ENCODE data around the gene DNAH14.
"Not testable (repeated sequence)": the region's sequence is repeated elsewhere in the genome, so short reads cannot be mapped to it uniquely, and the experiment has no call there.

The DNAH14 gene

DNA sequence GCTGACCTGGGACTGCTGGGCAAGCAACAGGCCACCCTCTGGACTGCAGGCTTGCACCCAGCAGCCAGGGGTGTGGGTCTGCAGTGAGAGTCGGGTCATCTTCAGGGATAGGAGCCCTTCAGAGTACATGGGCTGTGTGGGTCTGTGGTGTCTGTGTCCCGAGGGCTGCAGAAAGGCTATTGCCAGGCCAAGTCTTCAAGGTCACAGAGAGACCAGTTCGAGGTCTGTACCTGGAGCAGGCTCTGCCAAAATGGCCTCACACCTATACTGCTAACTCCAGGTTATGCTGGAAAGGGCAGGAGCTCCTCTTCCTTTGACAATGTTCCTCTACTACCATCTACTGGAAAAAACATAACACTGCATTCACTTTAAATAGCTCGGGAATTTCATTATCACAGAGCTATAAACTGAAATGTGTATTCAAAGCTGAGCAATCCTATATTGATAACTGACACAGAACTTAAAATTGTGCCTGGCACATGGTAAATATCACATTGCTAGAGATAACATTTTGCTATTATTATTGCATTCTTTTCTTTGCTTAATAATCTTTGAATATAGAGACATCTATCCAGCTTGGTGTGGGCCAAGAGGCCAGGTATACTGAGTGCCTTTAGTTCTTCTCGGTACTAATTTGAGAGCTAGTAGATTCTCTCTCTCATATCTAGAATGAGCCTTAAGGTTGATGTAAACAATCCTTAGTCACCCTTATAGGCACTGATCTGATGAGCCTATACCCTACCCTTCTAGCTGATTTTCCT lies 6.9 kb upstream of the DNAH14 start:
- DNase-seq, result peak; percentile 47

DNA sequence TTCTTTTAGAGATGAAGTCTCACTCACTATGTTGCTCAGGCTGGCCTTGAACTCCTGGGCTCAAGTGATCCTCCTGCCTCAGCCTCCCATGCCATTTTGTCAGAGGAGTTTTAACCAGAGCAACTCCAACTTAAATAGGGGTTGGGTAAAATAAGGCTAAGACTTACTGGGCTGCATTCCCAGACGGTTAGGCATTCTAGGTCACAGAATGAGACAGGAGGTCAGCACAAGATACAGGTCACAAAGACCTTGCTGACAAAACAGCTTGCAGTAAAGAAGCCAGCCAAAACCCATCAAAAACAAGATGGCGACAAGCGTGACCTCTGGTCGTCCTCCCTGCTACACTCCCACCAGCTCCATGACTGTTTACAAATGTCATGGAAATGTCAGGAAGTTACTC lies 5.7 kb upstream of the DNAH14 start:
- no peak for DNase-seq

DNA sequence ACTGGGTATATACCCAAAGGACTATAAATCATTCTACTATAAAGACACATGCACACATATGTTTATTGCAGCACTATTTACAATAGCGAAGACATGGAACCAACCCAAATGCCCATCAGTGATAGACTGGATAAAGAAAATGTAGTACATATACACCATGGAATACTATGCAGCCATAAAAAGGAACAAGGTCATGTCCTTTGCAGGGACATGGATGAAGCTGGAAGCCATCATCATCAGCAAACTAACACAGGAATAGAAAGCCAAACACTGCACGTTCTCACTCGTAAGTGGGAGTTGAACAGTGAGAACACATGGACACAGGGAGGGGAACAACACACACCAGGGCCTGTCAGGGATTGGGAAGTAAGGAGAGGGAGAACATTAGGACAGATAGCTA lies 1.8 kb upstream of the DNAH14 start:
- DNase-seq, result not testable (repeated sequence)

DNA sequence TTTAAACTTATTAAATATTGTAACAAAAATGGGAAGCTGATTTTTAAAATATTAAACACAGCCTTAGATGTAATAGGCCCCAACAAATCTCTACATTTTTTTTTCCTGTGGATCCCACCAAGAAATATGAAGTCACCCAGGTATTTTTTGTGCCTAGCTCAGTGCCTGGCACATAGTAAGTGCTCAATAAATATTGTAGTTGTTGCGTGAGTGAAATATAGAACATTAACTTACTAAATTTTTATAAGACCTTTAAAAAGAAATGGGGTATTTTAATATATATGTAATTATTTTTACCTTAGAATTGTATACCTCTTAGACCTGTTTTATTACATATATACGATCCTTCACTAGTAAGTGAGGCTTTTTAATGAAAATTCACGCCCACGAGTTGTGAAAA lies 569 bp upstream of the DNAH14 start:
- DNase-seq, result no peak

DNA sequence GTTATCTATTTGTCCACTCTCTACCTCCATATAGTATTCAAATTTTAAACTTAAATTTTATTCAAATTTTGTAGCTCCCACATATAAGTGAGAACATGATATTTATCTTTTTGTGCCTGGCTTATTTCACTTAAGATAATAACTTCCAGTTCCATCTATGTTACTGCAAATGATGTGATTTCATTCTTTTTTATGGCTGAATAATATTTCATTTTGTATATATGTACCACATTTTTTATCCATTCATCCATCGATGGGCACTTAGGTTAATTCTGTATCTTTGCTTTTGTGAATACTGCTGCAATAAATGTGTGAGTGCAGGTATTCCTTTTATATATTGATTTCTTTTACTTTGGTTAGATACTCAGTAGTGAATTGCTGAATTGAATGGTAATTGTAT lies 2.1 kb downstream of the DNAH14 start:
- no peak for DNase-seq

DNA sequence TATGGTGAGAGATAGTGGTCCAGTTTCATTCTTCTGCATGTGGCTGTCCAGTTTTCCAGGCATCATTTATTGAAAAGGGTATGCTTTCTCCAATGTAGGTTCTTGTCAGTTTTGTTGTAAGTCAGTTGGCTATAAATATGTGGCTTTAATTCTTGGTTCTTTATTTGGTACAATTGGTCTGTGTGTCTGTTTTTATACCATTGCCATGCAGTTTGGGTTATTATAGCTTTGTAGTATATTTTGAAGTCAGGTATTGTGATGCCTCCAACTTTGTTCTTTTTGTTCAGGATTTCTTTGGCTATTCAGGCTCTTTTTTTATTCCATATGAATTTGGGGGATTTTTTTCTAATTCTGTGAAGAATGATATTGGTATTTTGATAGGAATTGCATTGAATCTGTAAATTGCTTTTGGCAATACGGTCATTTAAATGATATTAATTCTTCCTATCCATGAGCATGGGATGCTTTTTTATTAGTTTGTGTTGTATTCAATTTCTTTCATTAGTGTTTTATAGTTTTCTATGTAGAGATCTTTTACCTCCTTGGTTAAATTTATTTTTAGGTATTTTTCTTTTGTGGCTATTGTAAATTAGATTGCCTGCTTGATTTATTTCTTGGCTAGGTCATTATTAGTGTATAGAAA lies 3.3 kb downstream of the DNAH14 start:
- no peak for DNase-seq

DNA sequence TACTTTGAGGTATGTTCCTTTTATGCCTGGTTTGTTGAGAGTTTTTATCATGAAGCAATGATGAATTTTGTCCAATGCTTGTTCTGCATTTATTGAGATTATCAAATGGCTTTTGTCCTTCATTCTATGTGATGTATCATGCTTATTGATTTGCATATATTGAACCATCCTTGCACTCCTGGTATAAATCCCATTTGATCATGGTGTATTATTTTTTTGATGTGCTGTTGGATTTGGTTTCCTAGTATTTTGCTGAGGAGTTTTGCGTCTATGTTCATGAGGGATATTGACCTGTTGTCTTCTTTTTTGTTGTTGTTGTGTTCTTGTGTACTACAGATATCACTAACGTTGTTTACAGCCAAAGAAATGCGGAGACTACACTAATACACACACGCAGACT lies 4.1 kb downstream of the DNAH14 start:
- no peak for DNase-seq

DNA sequence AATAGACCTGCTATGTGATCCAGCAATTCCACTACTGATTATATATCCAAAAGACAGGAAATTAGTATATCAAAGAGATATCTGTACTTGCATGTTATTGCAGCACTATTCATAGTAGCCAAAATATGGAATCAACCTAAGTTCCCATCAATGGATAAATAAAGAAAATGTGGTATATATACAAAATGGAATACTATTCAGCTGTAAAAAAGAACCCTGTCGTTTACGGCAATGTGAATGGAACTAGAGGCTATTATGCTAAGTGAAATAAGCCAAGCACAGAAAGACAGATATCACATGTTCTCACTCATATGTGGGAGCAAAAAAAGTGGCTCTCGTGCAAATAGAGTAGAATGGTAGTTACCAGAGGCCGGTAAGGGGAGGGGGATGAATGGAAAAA lies 9.2 kb downstream of the DNAH14 start:
- DNase-seq, result no peak

DNA sequence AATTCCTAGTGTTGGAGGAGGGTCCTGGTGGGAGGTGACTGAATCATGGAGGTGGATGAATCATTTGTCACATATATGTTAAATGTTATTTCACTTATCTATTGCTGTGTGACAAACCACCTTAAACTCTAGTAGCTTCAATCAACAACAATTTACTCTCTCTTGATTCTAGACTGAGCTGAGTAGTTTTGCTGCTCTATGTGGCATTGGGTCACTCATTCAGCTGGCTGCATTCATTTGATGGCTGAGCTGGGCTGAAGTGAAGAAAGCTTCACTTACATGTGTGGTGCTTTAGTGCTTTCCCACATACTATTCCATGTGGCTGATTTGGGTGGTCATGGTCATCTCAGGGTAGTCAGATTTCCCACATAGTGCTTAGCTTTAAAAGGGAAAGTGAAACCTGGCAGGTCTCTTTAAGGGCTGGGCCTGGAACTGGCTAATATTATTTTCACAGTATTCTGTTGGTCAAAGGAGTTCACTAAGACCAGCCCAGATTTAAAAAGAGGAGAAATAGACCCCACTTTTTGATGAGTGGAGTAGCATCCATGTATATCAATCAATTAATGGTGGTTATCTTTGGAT lies 10.5 kb downstream of the DNAH14 start:
- no peak for DNase-seq

DNA sequence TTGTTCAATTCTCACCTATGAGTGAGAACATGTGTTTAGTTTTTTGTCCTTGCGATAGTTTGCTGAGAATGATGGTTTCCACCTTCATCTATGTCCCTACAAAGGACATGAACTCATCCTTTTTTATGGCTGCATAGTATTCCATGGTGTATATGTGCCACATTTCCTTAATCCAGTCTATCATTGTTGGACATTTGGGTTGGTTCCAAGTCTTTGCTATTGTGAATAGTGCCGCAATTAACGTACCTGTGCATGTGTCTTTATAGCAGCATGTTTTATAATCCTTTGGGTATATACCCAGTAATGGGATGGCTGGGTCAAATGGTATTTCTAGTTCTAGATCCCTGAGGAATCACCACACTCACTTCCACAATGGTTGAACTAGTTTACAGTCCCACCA lies 11.3 kb downstream of the DNAH14 start:
- DNase-seq, result not testable (repeated sequence)

DNA sequence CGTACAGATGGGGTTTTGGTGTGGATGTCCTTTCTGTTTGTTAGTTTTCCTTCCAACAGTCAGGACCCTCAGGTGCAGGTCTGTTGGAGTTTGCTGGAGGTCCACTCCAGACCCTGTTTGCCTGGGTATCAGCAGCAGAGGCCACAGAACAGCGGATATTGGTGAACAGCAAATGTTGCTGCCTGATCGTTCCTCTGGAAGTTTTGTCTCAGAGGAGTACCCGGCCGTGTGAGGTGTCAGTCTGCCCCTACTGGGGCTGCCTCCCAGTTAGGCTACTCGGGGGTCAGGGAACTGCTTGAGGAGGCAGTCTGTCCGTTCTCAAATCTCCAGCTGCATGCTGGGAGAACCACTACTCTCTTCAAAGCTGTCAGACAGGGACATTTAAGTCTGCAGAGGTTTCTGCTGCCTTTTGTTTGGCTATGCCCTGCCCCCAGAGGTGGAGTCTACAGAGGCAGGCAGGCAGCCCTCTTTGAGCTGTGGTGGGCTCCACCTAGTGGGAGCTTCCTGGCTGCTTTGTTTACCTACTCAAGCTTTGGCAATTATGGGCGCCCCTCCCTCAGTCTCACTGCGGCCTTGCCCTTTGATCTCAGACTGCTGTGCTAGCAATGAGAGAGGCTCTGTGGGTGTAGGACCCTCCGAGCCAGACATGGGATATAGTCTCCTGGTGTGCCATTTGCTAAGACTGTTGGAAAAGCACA lies 16.3 kb downstream of the DNAH14 start:
- not testable (repeated sequence) for DNase-seq

DNA sequence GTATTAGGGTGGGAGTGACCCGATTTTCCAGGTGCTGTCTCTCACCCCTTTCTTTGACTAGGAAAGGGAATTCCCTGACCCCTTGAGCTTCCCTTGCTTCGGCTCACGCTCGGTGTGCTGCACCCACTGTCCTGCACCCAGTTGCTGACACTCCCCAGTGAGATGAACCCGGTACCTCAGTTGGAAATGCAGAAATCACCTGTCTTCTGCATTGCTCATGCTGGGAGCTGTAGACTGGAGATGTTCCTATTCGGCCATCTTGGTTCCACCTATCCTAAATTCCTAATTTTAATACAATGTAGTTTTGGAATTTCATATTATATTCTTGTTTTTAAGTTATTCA lies 16.8 kb downstream of the DNAH14 start:
- DNase-seq, result not testable (repeated sequence)

DNA sequence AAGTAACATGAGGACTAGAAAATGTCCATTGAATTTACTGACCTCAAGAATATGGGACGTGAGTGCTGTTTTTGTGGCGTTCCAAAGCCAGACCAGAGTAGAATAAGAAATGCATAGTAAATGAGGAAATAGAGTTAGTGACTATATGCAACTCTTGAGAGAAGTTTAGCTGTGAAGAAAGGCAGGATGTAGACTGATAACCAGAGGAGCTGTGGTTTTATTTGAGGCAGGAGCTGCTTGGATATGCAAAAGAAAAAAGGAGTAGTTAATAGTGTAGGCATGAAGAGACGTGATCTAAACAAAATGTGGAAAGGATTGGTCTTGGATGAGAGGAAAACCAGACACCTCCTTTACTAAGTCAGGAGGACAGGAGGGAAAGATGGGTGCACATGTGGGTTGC lies 28.2 kb downstream of the DNAH14 start:
- no peak for DNase-seq

DNA sequence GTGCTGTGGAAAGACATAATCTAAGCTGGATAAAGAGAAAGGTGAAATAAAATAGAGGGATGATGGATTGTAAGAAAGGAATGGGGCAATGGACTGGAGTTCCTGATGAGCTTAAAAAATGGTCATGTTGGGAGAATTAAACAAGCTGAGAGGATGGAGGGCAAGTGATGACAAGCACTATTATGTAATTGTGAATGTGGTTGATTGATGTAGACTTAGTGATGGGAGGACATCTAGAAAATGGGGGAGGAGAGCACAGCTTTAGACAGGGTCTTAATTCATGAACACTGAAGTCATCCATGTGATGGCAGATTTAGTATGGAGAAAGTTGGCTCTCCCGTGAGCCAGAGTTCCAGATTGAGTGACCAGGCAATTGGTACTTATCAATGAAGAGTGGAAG lies 29.0 kb downstream of the DNAH14 start:
- DNase-seq, result no peak

DNA sequence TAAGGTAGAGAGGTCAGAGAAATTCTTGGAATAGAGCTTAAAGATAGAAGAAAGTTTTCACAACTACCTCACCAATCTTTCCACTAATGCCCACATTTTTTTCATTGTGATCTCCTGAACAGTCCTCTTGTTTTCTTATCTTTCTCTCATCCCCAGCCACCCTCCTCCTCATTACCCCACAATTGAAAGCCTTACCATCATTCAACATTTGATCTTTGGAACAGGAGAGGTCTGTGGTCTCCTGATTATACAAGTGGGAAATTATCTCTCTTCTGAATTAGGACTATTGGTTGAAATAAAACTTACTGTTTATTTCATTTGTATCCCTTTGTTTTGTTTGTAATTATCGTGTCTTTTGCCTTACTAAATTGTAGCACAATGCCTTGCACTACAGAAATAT lies 29.6 kb downstream of the DNAH14 start:
- DNase-seq, result no peak

DNA sequence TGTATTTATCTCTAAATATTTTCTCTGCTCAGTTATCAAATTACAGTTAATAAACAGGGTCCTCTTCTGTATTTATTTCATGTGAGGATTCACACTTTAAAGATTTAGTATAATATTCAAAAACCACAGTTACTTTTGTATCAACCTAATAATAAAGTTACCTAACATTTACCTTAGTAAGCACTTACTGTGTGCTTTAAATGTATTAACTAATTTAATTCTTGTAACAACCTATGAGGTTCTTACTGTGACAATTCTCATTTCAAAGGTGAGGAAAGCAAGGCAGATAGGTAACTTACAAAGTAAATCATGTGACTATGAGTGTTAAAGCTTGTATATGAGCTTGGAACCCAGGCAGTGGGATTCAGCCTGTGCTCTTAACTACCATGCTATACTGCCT lies 30.2 kb downstream of the DNAH14 start:
- DNase-seq, result no peak

DNA sequence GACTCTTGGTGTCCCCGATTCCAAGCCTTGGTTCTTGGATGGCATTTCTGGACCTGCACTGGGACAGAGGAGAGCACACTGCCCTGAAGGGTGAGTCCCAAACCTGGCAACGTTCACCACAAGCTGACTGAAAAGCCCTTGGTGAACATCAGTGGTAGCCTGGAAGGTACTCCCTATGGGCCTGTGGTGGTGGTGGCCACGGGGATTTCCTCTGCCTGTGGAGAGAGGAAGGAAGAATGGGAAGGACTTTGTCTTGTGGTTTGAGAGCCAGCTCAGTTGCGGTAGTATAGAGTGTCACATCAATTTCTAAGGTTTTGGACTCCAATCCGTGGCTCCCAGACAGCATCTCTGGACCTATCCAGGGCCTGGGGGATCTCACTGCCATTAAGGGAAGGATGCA lies 50.7 kb downstream of the DNAH14 start:
- no peak for DNase-seq

DNA sequence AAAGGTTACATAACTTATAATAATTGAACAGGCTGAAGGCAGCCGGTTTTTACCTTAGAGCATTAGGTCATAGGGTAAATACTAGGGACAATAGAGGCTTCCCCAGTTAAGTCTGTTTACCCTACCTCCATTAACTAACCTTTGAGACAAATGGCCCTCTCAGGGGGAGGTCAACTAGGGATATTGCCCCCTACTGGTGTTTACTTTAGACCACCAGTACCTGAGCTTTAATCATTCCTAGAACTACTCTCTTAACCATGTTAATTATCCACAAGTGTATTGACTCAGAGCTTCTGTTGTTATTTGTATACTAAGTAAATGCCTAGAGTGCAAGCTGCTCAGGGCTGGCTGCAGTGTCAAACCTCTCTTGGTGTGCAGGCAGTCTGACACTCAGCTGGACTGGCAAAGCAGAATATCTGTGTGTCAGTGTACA lies 52.5 kb downstream of the DNAH14 start:
- DNase-seq, result not testable (repeated sequence)

DNA sequence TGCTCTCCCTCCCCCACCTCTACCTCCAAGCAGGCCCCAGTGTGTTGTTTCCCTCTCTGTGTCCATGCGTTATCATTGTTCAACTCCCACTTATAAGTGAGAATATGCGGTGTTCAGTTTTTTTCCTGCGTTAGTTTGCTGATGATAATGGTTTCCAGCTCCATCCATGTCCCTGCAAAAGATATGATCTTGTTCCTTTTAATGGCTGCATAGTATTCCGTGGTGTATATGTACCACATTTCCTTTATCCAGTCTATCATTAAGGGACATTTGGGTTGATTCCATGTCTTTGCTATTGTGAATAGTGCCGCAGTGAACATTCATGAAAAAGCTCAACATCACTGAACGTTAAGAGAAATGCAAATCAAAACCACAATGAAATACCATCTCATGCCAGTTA lies 58.6 kb downstream of the DNAH14 start:
- no peak for DNase-seq

DNA sequence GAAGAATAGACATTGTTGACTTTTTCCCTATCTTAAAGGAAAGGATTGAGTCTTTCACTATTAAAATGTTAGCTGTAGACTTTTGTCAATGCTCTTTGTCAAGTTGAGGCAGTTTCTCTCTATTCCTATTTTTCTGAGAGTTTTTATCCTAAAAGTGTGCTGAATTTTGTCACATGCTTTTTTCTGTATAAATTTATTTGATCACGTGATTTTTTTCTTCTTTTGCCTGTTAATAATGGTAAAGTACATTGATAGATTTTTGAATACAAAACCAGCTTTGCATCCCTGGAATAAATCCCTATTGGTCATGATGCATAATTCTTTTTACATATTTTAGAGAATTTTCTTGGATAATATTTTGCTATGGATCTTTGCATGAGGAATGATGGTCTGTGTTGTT lies 60.1 kb downstream of the DNAH14 start:
- DNase-seq, result no peak

DNA sequence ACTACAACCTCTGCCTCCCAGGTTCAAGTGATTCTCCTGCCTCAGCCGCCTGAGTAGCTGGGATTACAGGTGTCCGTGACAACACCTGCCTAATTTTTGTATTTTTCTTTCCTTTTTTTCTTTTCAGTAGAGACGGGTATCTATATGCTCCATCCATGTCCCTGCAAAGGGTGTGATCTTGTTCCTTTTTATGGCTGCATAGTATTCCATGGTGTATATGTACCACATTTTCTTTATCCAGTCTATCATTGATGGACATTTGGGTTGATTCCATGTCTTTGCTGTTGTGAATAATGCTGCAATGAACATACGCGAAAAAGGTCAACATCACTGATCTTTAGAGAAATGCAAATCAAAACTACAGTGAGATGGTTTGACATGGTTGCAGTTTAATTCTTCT lies 62.1 kb downstream of the DNAH14 start:
- not testable (repeated sequence) for DNase-seq

DNA sequence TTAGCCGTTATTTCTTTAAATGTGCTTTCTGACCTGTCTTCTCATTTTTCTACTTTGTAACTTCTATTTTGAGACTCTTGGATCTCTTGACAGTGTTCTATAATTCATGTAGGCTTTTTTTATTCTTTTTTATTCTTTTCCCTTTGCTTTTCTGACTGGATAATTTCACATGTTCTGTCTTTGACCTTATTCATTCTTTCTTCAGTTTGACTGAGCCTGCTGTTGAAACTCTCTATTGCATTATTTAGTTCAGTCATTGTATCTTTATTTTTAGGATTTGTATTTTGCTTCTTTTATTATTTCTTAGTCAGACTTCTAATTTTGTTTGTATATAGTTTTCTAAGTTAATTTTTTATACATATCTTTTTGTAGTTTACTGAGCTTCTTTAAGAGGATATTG lies 66.1 kb downstream of the DNAH14 start:
- no peak for DNase-seq

DNA sequence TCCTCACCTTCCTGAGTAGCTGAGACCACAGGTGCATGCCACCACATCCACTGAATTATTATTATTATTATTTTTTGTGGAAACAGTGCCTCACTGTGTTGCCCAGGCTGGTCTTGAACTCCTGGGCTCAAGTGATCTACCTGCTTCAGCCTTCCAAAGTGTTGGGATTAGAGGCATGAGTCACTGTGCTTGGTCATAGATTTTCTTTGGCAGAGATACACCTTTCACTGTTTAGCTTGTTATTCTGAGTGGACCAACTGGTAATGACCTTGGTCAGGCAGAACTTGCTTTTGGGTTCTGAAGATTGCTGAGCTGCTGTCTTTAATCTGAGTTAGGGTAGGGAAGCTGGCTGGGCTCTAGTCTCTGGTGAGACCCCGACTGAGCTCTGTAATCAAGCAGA lies 66.8 kb downstream of the DNAH14 start:
- DNase-seq, result no peak

DNA sequence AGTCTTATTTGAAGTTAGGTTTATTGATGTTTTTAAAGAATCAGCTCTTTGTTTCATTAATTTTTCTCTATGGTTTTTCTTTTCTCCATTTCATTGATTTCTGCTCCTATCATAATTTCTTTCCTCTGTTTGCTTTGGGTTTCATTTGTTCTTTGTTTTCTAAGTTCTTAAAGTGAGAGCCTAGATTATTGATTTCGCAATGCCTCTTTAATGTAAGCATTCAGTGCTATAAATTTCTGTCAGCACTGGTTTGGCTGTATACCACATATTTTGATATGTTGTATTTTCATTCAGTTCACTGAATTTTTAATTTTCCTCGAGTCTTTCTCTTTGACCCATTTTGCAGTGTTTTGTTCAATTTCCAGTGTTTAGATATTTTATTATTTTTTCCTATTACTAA lies 68.7 kb downstream of the DNAH14 start:
- DNase-seq, result no peak
